HEK293 (cell line): ENCODE data around the gene SPRY4.

ENCODE experiments used
- KLF10 ChIP-seq: fragments of 450-650 bp; IDR thresholded peaks from 2 replicates; pipeline ENCODE4 v1.5.1; 2018; ENCODE audit warnings: missing biosample characterization, mild to moderate bottlenecking, missing genetic modification characterization
- KLF8 ChIP-seq: fragments of 450-650 bp; formaldehyde crosslinking; IDR thresholded peaks from 2 replicates; pipeline ENCODE4 v1.5.1; 2016; ENCODE audit warnings: missing biosample characterization, missing genetic modification characterization
- MEIS1 ChIP-seq: sonication (generic); formaldehyde crosslinking; IDR thresholded peaks from 2 replicates; pipeline ENCODE4 v1.8.1; 2022; ENCODE audit warnings: missing genetic modification reagents, mild to moderate bottlenecking, borderline replicate concordance
- OSR2 ChIP-seq: fragments of 450-650 bp; formaldehyde crosslinking; IDR thresholded peaks from 2 replicates; pipeline ENCODE4 v1.5.1; 2016; ENCODE audit warnings: missing biosample characterization, missing genetic modification characterization
- OVOL3 ChIP-seq: fragments of 450-650 bp; formaldehyde crosslinking; IDR thresholded peaks from 2 replicates; pipeline ENCODE4 v1.5.1; 2016; ENCODE audit warnings: missing biosample characterization, missing genetic modification characterization
- PRDM1 ChIP-seq: fragments of 450-650 bp; formaldehyde crosslinking; IDR thresholded peaks from 2 replicates; pipeline ENCODE4; 2016; ENCODE audit warnings: missing biosample characterization, missing genetic modification characterization
- SCRT2 ChIP-seq: fragments of 450-650 bp; formaldehyde crosslinking; IDR thresholded peaks from 2 replicates; pipeline ENCODE4 v1.5.1; 2016; ENCODE audit warnings: missing biosample characterization, missing genetic modification characterization
- ZBTB10 ChIP-seq: fragments of 450-650 bp; formaldehyde crosslinking; IDR thresholded peaks from 2 replicates; pipeline ENCODE4 v1.5.1; 2016; ENCODE audit warnings: missing biosample characterization, missing genetic modification characterization
- ZBTB48 ChIP-seq: fragments of 450-650 bp; formaldehyde crosslinking; IDR thresholded peaks from 2 replicates; pipeline ENCODE4 v1.5.1; 2016; ENCODE audit warnings: missing biosample characterization, missing genetic modification characterization
- ZBTB6 ChIP-seq: fragments of 450-650 bp; formaldehyde crosslinking; IDR thresholded peaks from 2 replicates; pipeline ENCODE4 v1.5.1; 2017; ENCODE audit warnings: missing biosample characterization, missing genetic modification characterization
- ZBTB7A ChIP-seq: fragments of 450-650 bp; formaldehyde crosslinking; IDR thresholded peaks from 2 replicates; pipeline ENCODE4 v1.5.1; 2016; ENCODE audit warnings: low read depth, missing biosample characterization, missing genetic modification characterization
- ZFHX2 ChIP-seq: fragments of 450-650 bp; formaldehyde crosslinking; conservative IDR thresholded peaks from 2 replicates; pipeline ENCODE4 v1.5.1; 2016; ENCODE audit warnings: missing biosample characterization, missing genetic modification characterization
- ZFP41 ChIP-seq: fragments of 450-650 bp; formaldehyde crosslinking; IDR thresholded peaks from 2 replicates; pipeline ENCODE4 v1.5.1; 2016; ENCODE audit warnings: missing biosample characterization, missing genetic modification characterization, borderline replicate concordance
- ZIC2 ChIP-seq: fragments of 450-650 bp; formaldehyde crosslinking; IDR thresholded peaks from 2 replicates; pipeline ENCODE4 v1.5.1; 2016; ENCODE audit warnings: missing biosample characterization, missing genetic modification characterization
- ZNF138 ChIP-seq: fragments of 450-650 bp; formaldehyde crosslinking; IDR thresholded peaks from 2 replicates; pipeline ENCODE4 v1.5.1; 2016; ENCODE audit warnings: missing biosample characterization, missing genetic modification characterization, borderline replicate concordance
- ZNF146 ChIP-seq: fragments of 450-650 bp; formaldehyde crosslinking; IDR thresholded peaks from 2 replicates; pipeline ENCODE4 v1.5.1; 2016; ENCODE audit warnings: missing biosample characterization, missing genetic modification characterization
- ZNF155 ChIP-seq: fragments of 450-650 bp; formaldehyde crosslinking; IDR thresholded peaks from 2 replicates; pipeline ENCODE4 v1.5.1; 2016; ENCODE audit warnings: missing biosample characterization, missing genetic modification characterization
- ZNF280C ChIP-seq: fragments of 450-650 bp; formaldehyde crosslinking; IDR thresholded peaks from 2 replicates; pipeline ENCODE4 v1.5.1; 2016; ENCODE audit warnings: missing biosample characterization, missing genetic modification characterization
- ZNF473 ChIP-seq: fragments of 450-650 bp; formaldehyde crosslinking; IDR thresholded peaks from 2 replicates; pipeline ENCODE4 v1.5.1; 2017; ENCODE audit warnings: missing biosample characterization, missing genetic modification characterization
- ZNF501 ChIP-seq: fragments of 450-650 bp; formaldehyde crosslinking; IDR thresholded peaks from 2 replicates; pipeline ENCODE4 v1.5.1; 2016; ENCODE audit warnings: missing biosample characterization, missing genetic modification characterization
- ZNF555 ChIP-seq: fragments of 450-650 bp; formaldehyde crosslinking; conservative IDR thresholded peaks from 2 replicates; pipeline ENCODE4 v1.5.1; 2017; ENCODE audit warnings: missing biosample characterization, mild to moderate bottlenecking, missing genetic modification characterization, inconsistent platforms
- ZNF610 ChIP-seq: fragments of 450-650 bp; formaldehyde crosslinking; IDR thresholded peaks from 2 replicates; pipeline ENCODE4 v1.5.1; 2016; ENCODE audit warnings: missing biosample characterization, missing genetic modification characterization, borderline replicate concordance
- ZNF660 ChIP-seq: fragments of 450-650 bp; IDR thresholded peaks from 2 replicates; pipeline ENCODE4 v1.5.1; 2018; ENCODE audit warnings: missing biosample characterization, mild to moderate bottlenecking, missing genetic modification characterization
- ZNF664 ChIP-seq: fragments of 450-650 bp; formaldehyde crosslinking; IDR thresholded peaks from 2 replicates; pipeline ENCODE4 v1.5.1; 2016; ENCODE audit warnings: missing biosample characterization, missing genetic modification characterization
- ZSCAN18 ChIP-seq: fragments of 450-650 bp; formaldehyde crosslinking; IDR thresholded peaks from 2 replicates; pipeline ENCODE4 v1.5.1; 2016; ENCODE audit warnings: missing biosample characterization, missing genetic modification characterization
- TF ChIP-seq, protein P1 (sequence below): fragments of 450-650 bp; formaldehyde crosslinking; IDR thresholded peaks from 2 replicates; pipeline ENCODE4 v1.5.1; 2017; ENCODE audit warnings: missing biosample characterization, mild to moderate bottlenecking, missing genetic modification characterization, moderate library complexity

SPRY4 gene

DNA sequence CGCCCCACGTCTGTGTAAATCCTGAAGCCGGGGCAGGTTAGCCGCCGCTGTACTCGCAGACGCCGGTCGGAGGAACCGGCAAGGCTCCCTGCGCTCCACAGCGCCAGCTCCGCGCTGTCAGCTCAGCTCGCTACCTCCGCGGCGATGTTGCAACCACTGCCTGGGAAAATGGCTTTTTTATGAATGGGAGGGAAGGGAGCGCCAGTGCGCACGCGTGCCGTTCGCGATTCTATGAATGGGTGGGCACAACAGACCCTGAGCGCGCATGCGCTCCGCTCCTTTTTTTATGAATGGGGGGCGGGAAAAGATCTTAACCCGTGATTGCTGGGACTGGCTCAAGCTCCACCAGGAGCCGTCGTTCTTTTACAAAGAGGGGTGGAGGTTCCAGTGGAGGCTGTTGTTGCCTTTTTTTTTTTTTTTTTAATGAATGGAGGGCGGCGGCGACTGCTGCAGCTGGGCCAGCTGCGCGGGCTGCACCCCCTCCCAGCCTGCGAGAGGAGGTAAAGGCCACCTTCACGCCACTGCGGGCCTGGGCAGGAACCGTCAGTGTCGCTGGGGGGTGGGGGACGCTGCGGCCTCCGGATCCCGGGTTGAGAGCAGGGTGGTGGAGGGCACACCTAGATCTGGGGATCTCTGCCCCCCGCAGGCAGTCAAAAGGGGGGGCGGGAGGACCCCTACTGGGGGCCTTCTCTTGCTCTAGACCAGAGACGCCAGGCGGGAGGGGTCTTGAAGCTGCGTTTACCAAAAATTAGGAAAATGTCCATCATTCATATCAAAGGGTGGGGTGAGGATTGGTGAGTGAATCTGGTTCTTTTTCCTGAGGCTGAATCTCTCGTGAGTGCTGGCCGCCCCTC lies at the start of gene SPRY4 (continued):
- TF ChIP-seq, protein P1, sequence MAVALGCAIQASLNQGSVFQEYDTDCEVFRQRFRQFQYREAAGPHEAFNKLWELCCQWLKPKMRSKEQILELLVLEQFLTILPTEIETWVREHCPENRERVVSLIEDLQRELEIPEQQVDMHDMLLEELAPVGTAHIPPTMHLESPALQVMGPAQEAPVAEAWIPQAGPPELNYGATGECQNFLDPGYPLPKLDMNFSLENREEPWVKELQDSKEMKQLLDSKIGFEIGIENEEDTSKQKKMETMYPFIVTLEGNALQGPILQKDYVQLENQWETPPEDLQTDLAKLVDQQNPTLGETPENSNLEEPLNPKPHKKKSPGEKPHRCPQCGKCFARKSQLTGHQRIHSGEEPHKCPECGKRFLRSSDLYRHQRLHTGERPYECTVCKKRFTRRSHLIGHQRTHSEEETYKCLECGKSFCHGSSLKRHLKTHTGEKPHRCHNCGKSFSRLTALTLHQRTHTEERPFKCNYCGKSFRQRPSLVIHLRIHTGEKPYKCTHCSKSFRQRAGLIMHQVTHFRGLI (tag by site-specific recombination), result no peak
- TF ChIP-seq ZBTB48 (tag by site-specific recombination) (peak; percentile 12; the same call in 1 of the 2 replicates), ZNF610 (tag by site-specific recombination) (no peak; the same call in 1 of the 2 replicates), MEIS1 (no peak), ZNF473 (no peak), ZSCAN18 (0 out of 2 replicates have a peak, but pooled peaks have one; percentile 18), ZNF501 (tag by site-specific recombination) (no peak), ZNF280C (tag by site-specific recombination) (no peak), ZFP41 (no peak), PRDM1 (tag by site-specific recombination) (no peak), OVOL3 (tag by site-specific recombination) (no peak), ZBTB10 (tag by site-specific recombination) (peak; percentile 71; the same call in 1 of the 2 replicates), ZNF555 (no peak), ZNF664 (tag by site-specific recombination) (no peak), ZNF146 (tag by site-specific recombination) (0 out of 2 replicates have a peak, but pooled peaks have one; percentile 10), ZNF660 (tag by site-specific recombination) (0 out of 2 replicates have a peak, but pooled peaks have one; percentile 66), ZNF138 (tag by site-specific recombination) (no peak), KLF8 (tag by site-specific recombination) (peak; percentile 36; the same call in 1 of the 2 replicates), KLF10 (tag by site-specific recombination) (0 out of 2 replicates have a peak, but pooled peaks have one; percentile 36), ZBTB6 (tag by site-specific recombination) (peak; percentile 99), OSR2 (tag by site-specific recombination) (no peak; the same call in 1 of the 2 replicates), ZIC2 (tag by site-specific recombination) (peak; percentile 17; the same call in 1 of the 2 replicates), ZFHX2 (tag by site-specific recombination) (no peak), ZBTB7A (tag by site-specific recombination) (peak; percentile 40), ZNF155 (no peak), SCRT2 (tag by site-specific recombination) (no peak)
